Daoy (cell line): ENCODE measurements around the gene YIF1B. TPM values are rescaled to one million over a fixed set of nuclear protein-coding genes. Genes with fewer than 3 reads are reported as not detected.

Experiments
- DNase-seq: peaks from one replicate; pipeline ENCODE4 v3.0.0-alpha.2; 2015; ENCODE audit warnings: low read depth
- total RNA-seq: library from RNA; depleted of rRNA; stranded (reverse); fragments of >200 nt; shearing (Covaris generic); gene quantifications from 2 replicates; pipeline ENCODE4 v1.2.3, GENCODE V29; 2014

The YIF1B gene
- total RNA-seq, 1 experiment from 2014 or later = 99.7 TPM

- DNase-seq = peak; percentile 98
These were observed 20.3 kb upstream of the YIF1B start for GRCh38 chr19:38335949-38336637.

- DNase-seq = no peak
These were observed 17.5 kb upstream of the YIF1B start for GRCh38 chr19:38333245-38333644.

- DNase-seq = no peak
These were observed 16.0 kb upstream of the YIF1B start for GRCh38 chr19:38331728-38332127.

GRCh38 chr19:38329651-38330050, 13.9 kb upstream of the YIF1B start:
- DNase-seq = no peak

- DNase-seq = no peak
These were observed 10.8 kb upstream of the YIF1B start for GRCh38 chr19:38326591-38326990.

- DNase-seq = no peak
These were observed 8.7 kb upstream of the YIF1B start for GRCh38 chr19:38324431-38324830.

- no peak for DNase-seq
These were observed 7.5 kb upstream of the YIF1B start for GRCh38 chr19:38323291-38323690.

GRCh38 chr19:38321646-38322196, 6.0 kb upstream of the YIF1B start:
- no peak for DNase-seq

GRCh38 chr19:38320969-38321339, 5.2 kb upstream of the YIF1B start:
- no peak for DNase-seq

GRCh38 chr19:38319421-38320258, 3.9 kb upstream of the YIF1B start, which contains the start of gene KCNK6:
Gene KCNK6 (plus strand): TSS chr19:38319845. CDS start chr19:38319951, 106 bp downstream.
- DNase-seq = peak; percentile 55

- DNase-seq = no peak
These were observed 2.9 kb upstream of the YIF1B start for GRCh38 chr19:38318660-38319059.

- no peak for DNase-seq
These were observed 1.4 kb upstream of the YIF1B start for GRCh38 chr19:38317104-38317612.

- no peak for DNase-seq
These were observed 825 bp upstream of the YIF1B start for GRCh38 chr19:38316477-38317067.

GRCh38 chr19:38310986-38311385, 4.8 kb downstream of the YIF1B start:
- DNase-seq = no peak

GRCh38 chr19:38310279-38310670, 5.5 kb downstream of the YIF1B start:
- DNase-seq = no peak

- no peak for DNase-seq
These were observed 6.0 kb downstream of the YIF1B start for GRCh38 chr19:38309615-38310278.

GRCh38 chr19:38308926-38309614, 6.7 kb downstream of the YIF1B start:
- DNase-seq = no peak

- no peak for DNase-seq
These were observed 7.6 kb downstream of the YIF1B start for GRCh38 chr19:38308006-38308766.

- no peak for DNase-seq
These were observed 8.2 kb downstream of the YIF1B start for GRCh38 chr19:38307597-38307996.

GRCh38 chr19:38307076-38307475, 8.7 kb downstream of the YIF1B start:
- no peak for DNase-seq
